HEK293 (cell line): ENCODE data around the gene LPP.

Source experiments
- SETDB1 ChIP-seq: IDR thresholded peaks from one replicate; pipeline ENCODE4 v1.6.1; 2017; ENCODE audit warnings: mild to moderate bottlenecking, low read length, moderate library complexity, mixed read lengths; ENCODE audit not compliant: insufficient read length
- TF ChIP-seq, protein P1 (sequence below): fragments of 450-650 bp; formaldehyde crosslinking; conservative IDR thresholded peaks from 2 replicates; pipeline ENCODE4 v1.5.1; 2016; ENCODE audit warnings: low read depth, missing biosample characterization, missing genetic modification characterization
- TF ChIP-seq, protein P2 (sequence below): fragments of 450-650 bp; formaldehyde crosslinking; IDR thresholded peaks from 2 replicates; pipeline ENCODE4 v1.5.1; 2016; ENCODE audit warnings: missing biosample characterization, missing genetic modification characterization

DNA sequence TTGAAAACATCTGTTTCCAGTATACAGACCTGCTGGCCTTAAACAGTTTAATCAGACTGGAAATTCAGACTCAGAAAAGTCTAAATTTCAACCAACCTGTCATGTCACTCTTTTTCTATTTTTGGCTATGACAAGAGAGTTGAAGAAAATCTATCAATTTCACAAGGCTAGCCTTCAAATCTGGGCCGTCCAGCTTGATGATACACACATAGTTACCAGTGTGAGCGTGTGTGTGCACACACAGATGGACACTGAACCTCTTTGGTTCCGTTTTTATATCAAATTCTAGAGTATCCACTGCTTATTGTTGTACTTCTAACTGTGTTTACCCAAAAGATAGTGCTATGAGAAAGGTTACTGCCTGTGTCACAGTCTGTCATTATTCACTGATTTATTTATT, 368.2 kb downstream of the LPP start:
- TF ChIP-seq SETDB1: no peak
- TF ChIP-seq, protein P1, sequence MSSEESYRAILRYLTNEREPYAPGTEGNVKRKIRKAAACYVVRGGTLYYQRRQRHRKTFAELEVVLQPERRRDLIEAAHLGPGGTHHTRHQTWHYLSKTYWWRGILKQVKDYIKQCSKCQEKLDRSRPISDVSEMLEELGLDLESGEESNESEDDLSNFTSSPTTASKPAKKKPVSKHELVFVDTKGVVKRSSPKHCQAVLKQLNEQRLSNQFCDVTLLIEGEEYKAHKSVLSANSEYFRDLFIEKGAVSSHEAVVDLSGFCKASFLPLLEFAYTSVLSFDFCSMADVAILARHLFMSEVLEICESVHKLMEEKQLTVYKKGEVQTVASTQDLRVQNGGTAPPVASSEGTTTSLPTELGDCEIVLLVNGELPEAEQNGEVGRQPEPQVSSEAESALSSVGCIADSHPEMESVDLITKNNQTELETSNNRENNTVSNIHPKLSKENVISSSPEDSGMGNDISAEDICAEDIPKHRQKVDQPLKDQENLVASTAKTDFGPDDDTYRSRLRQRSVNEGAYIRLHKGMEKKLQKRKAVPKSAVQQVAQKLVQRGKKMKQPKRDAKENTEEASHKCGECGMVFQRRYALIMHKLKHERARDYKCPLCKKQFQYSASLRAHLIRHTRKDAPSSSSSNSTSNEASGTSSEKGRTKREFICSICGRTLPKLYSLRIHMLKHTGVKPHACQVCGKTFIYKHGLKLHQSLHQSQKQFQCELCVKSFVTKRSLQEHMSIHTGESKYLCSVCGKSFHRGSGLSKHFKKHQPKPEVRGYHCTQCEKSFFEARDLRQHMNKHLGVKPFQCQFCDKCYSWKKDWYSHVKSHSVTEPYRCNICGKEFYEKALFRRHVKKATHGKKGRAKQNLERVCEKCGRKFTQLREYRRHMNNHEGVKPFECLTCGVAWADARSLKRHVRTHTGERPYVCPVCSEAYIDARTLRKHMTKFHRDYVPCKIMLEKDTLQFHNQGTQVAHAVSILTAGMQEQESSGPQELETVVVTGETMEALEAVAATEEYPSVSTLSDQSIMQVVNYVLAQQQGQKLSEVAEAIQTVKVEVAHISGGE (tag by site-specific recombination): no peak
- TF ChIP-seq, protein P2, sequence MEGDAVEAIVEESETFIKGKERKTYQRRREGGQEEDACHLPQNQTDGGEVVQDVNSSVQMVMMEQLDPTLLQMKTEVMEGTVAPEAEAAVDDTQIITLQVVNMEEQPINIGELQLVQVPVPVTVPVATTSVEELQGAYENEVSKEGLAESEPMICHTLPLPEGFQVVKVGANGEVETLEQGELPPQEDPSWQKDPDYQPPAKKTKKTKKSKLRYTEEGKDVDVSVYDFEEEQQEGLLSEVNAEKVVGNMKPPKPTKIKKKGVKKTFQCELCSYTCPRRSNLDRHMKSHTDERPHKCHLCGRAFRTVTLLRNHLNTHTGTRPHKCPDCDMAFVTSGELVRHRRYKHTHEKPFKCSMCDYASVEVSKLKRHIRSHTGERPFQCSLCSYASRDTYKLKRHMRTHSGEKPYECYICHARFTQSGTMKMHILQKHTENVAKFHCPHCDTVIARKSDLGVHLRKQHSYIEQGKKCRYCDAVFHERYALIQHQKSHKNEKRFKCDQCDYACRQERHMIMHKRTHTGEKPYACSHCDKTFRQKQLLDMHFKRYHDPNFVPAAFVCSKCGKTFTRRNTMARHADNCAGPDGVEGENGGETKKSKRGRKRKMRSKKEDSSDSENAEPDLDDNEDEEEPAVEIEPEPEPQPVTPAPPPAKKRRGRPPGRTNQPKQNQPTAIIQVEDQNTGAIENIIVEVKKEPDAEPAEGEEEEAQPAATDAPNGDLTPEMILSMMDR: no peak
